IPS-15b (cell line): ENCODE data around the gene MGMT.

Source experiments
- H3K27me3 ChIP-seq: one replicate; pipeline ENCODE4 v1.6.1; 2013; ENCODE audit warnings: low read length; ENCODE audit not compliant: control insufficient read depth, insufficient read depth
- H3K36me3 ChIP-seq: one replicate; pipeline ENCODE4 v1.6.1; 2013; ENCODE audit warnings: low read length; ENCODE audit not compliant: control insufficient read depth, insufficient read depth
- H3K4me1 ChIP-seq: one replicate; pipeline ENCODE4 v1.6.1; 2013; ENCODE audit warnings: mild to moderate bottlenecking, low read length; ENCODE audit not compliant: control insufficient read depth, insufficient read depth
- H3K4me3 ChIP-seq: one replicate; pipeline ENCODE4 v1.5.1; 2013; ENCODE audit warnings: low read depth, low read length
- H3K9ac ChIP-seq: one replicate; pipeline ENCODE4 v1.6.1; 2013; ENCODE audit warnings: low read depth, mild to moderate bottlenecking, low read length
- H3K9me3 ChIP-seq: one replicate; pipeline ENCODE4 v1.6.1; 2013; ENCODE audit warnings: mild to moderate bottlenecking, low read length; ENCODE audit not compliant: control insufficient read depth, insufficient read depth

Gene MGMT

DNA sequence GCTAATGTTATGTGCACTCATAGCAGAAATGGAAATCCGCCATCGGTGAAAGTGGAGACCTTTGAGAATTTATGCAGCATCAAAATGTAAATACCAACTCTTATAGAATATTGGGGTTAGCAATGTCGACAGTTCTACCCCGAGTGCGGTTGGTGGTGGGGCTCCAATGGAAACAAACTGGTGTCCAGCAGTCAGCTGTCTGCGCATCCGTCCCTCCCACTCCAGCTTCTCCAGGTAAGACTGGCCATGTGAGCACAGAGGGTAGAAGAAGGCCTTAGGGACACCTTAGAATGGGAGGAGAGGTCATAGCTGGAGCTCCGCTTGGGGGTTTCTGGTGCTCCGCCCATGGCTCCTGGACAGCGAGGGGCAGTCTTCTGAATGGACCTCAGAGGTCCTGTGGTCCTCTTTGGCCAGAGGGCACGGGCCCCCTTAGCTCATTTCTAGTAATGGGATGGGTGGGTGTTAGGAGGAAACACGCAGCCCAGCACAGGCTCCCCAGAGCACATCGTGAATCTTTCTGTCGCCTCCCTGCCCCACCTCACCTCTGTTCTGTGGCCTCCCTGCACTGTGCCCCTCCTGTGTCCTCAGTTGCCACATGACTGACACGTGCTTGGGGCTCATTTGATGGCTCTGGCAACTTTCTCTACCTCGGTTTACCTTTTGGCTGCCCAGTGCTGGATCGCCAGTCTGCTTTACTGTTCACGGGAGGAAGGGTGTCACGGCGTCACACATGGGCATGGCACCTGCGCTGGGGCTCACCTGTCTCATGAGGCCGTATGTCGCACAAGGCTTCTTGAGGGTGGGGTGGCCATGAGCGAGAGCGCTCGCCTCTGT, 50.0 kb downstream of the MGMT start:
- H3K9me3 ChIP-seq, result no peaks in the 10 kb centered on the region
- H3K36me3 ChIP-seq, result no peaks in the 10 kb centered on the region
- no peak overlapping the region for H3K4me3 ChIP-seq
- no peaks in the 10 kb centered on the region for H3K4me1 ChIP-seq
- H3K27me3 ChIP-seq, result no peaks in the 10 kb centered on the region
- H3K9ac ChIP-seq, result no peak overlapping the region

DNA sequence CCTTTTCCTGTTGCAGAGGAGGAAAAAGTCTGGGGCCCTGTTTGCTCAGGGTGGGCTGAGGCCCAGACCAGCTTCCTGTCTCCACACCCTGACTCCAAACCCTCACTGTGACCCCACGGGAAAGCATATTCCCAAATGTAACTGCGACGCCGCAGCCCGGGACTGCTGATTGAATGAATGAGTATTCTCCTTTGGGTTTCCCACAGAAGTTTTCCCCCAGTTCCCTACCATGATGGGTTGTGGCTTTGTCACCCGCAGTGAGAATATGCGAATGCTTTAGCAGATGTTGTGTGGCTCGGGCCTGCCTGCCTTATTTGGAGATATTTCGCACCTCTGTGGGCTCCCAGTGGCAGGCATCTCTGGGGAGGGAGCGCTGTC, 50.6 kb downstream of the MGMT start:
- Histone ChIP-seq H3K27me3 (no peaks in the 10 kb centered on the region), H3K9ac (no peak overlapping the region), H3K4me1 (no peaks in the 10 kb centered on the region), H3K4me3 (no peak overlapping the region), H3K36me3 (no peaks in the 10 kb centered on the region), H3K9me3 (no peaks in the 10 kb centered on the region)

DNA sequence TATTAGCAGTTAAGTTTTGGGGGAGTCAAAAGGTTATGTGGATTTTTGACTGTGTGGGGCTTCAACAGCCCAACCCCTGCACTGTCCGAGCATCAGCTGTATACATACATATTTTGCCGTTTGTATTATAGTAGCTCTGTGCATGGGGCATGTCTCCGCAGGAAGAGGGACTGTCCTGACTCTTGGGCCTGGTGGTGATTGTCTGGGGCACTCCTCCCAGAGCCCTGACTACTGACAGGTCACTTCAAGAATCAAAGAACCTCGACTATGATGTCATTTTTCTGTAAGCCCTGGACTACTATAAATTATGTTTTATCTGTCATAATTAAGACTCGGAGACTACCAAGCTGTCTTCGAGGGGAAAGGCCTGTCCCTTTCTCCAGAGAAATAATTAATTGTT, 51.8 kb downstream of the MGMT start:
- no peaks in the 10 kb centered on the region for H3K9me3 ChIP-seq
- no peak overlapping the region for H3K4me3 ChIP-seq
- H3K36me3 ChIP-seq, result no peaks in the 10 kb centered on the region
- H3K4me1 ChIP-seq, result no peaks in the 10 kb centered on the region
- no peaks in the 10 kb centered on the region for H3K27me3 ChIP-seq
- H3K9ac ChIP-seq, result no peak overlapping the region

- Histone ChIP-seq H3K9me3 (no peaks in the 10 kb centered on the region), H3K27me3 (no peaks in the 10 kb centered on the region), H3K36me3 (no peaks in the 10 kb centered on the region), H3K9ac (no peak overlapping the region), H3K4me3 (no peak overlapping the region), H3K4me1 (no peaks in the 10 kb centered on the region)
These were observed 53.5 kb downstream of the MGMT start for GRCh38 chr10:129520440-129521080.

DNA sequence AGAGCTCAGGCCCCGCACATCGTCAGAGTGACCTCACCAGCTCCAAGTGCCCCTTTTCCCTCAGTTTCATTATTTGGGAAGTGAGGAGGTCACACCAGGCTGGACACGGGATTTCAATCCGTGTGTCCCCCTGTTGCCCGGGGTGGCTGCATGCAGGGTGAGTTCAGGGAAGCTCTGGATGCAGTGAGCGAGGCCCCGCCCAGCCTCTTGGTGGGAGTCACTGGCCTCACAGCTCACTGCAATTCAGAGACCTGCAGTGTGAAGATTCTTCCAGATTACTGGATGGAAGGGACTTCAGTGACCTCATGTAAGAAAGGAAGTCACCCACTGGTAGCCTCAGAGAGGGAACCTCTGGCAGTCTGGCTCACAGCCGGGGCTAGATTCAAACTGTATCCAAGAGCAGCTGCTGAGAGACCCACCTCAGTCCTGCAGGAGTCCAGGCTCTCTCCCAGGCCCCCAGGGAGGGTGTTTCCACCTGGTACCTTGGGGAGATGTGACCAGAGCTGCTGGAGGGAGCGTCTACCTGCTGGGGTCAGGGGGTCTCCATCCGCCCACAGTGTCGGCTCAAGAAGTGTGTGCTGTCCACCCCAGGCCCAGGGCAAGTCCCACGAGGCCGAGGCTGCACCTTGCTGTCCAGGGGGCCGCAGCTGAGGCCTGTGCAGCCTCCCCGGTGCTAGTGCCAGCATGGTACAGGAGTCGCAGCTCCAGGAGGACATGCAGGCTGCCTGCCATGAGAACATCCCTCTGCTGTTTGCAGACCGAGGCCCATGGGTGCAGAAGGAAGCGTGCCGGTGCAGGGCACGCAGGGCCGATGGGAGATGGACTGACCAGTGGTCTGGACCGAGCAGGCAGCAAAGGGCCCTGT, 54.4 kb downstream of the MGMT start:
- Histone ChIP-seq H3K9me3 (no peaks in the 10 kb centered on the region), H3K4me3 (no peak overlapping the region), H3K4me1 (no peaks in the 10 kb centered on the region), H3K9ac (no peak overlapping the region), H3K36me3 (no peaks in the 10 kb centered on the region), H3K27me3 (no peaks in the 10 kb centered on the region)

- no peaks in the 10 kb centered on the region for H3K36me3 ChIP-seq
- H3K9ac ChIP-seq, result no peak overlapping the region
- H3K4me3 ChIP-seq, result no peak overlapping the region
- no peaks in the 10 kb centered on the region for H3K9me3 ChIP-seq
- H3K27me3 ChIP-seq, result no peaks in the 10 kb centered on the region
- no peaks in the 10 kb centered on the region for H3K4me1 ChIP-seq
These were observed 55.1 kb downstream of the MGMT start for GRCh38 chr10:129522041-129522585.

DNA sequence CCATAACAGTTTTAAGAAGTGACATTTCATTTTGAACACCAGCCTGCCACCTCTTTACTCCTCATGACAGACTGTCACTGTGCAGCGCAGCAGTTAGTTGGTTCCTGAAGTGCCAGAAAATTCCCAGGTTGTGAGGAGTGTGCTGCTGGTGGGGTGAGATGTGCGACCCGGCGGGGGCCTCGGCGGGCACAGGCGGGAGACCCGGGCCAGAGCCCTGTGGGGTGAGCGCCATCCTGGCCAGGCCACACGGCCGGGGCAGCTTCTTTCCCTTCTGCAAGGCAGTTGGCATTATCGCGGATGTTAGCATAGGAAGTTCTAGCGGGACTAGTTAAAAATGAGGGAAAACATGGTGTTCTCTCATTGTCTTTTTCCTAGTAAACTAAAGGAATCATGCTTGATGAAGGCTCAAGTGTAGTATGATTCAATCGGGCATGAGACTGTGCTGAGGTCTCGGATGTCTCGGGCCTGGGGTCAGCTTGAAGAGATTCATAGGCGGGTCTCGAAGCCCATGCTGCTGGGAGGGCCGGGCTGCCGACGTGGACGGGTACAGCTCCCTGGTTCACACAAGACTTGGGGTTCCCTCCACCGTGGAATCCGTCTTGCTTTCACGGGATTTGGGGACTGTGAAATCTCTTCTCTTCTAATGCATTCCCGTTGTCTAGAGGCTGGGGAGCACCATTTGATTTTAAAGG, 56.1 kb downstream of the MGMT start:
- Histone ChIP-seq H3K9me3 (no peaks in the 10 kb centered on the region), H3K36me3 (no peaks in the 10 kb centered on the region), H3K9ac (no peak overlapping the region), H3K4me1 (no peaks in the 10 kb centered on the region), H3K27me3 (no peaks in the 10 kb centered on the region), H3K4me3 (no peak overlapping the region)

GRCh38 chr10:129523723-129524316, 56.8 kb downstream of the MGMT start:
- H3K9ac ChIP-seq, result no peak overlapping the region

GRCh38 chr10:129524936-129525335, 57.9 kb downstream of the MGMT start:
- no peaks in the 10 kb centered on the region for H3K36me3 ChIP-seq
- H3K9ac ChIP-seq, result no peak overlapping the region
- H3K4me1 ChIP-seq, result no peaks in the 10 kb centered on the region
- H3K27me3 ChIP-seq, result no peaks in the 10 kb centered on the region
- H3K4me3 ChIP-seq, result no peak overlapping the region
- no peaks in the 10 kb centered on the region for H3K9me3 ChIP-seq

More at GRCh38 chr10:129523723-129524316, 56.8 kb downstream of the MGMT start:
- Histone ChIP-seq H3K4me1 (no peaks in the 10 kb centered on the region), H3K36me3 (no peaks in the 10 kb centered on the region), H3K9me3 (no peaks in the 10 kb centered on the region), H3K4me3 (no peak overlapping the region), H3K27me3 (no peaks in the 10 kb centered on the region)

DNA sequence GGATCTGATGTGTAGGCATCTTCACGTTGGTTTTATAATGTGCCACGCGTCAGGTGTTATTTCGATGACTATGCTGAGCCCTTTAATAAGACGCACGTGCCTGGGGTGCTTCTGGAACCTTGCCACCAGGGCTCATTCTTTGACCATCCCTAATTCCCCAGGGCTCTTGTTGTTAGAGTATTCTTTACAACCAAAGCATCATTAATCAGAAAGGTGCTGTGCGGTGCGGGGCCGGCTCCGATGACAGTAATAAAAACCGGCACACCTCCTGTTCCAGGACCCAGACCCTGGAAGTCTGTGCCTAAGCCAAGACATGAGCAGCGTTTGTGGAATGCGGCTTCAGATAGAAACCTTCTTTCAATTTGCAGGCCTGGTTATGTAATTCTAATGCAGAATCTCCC, 58.4 kb downstream of the MGMT start:
- no peaks in the 10 kb centered on the region for H3K4me1 ChIP-seq
- H3K36me3 ChIP-seq, result no peaks in the 10 kb centered on the region
- H3K9me3 ChIP-seq, result no peaks in the 10 kb centered on the region
- no peaks in the 10 kb centered on the region for H3K27me3 ChIP-seq
- no peak overlapping the region for H3K9ac ChIP-seq
- H3K4me3 ChIP-seq, result no peak overlapping the region

- Histone ChIP-seq H3K4me1 (no peaks in the 10 kb centered on the region), H3K9ac (no peak overlapping the region), H3K36me3 (no peaks in the 10 kb centered on the region), H3K27me3 (no peaks in the 10 kb centered on the region), H3K4me3 (no peak overlapping the region), H3K9me3 (no peaks in the 10 kb centered on the region)
These were observed 59.9 kb downstream of the MGMT start for GRCh38 chr10:129526943-129527342.
